HL-60/S4 (cell line): ENCODE results near the gene EGR4.

Experiments used
- in situ Hi-C: fragments of 300-500 bp; cut with MboI; formaldehyde crosslinking; loops from 2 replicates; pipeline ENCODE4 v1.14.3; 2022; ENCODE audit warnings: low sequenced_read_pairs

Gene EGR4

GRCh38 chr2:73250872-73251846 is 42.2 kb downstream of the EGR4 start:
- in situ Hi-C loops: no loop called here

GRCh38 chr2:73249636-73250035 is 43.7 kb downstream of the EGR4 start:
- in situ Hi-C loops: no loop called here

- in situ Hi-C loops: no loop called here
Measured at GRCh38 chr2:73246850-73247249, 46.5 kb downstream of the EGR4 start.

GRCh38 chr2:73244580-73244979 is 48.8 kb downstream of the EGR4 start:
- in situ Hi-C loops: no loop called here

GRCh38 chr2:73243884-73244570 is 49.3 kb downstream of the EGR4 start:
- in situ Hi-C loops: no loop called here
